ENCODE measurements around the gene HMGB4.

Gene HMGB4

GRCh38 chr1:33886496-33886895, 22.6 kb downstream of the HMGB4 start:
- no peak for DNase-seq (ENCODE audit: low read depth in 2 of 2)
- TF ChIP-seq CTCF (IDR thresholded peaks at IDR 0.05; ENCODE audit: low read depth, low read length) = no peak
- H3K4me3 ChIP-seq (replicated peaks in 1 of 2; ENCODE audit: low read depth in 2 of 2, low read length in 2 of 2) = no peak overlapping the region

DNA sequence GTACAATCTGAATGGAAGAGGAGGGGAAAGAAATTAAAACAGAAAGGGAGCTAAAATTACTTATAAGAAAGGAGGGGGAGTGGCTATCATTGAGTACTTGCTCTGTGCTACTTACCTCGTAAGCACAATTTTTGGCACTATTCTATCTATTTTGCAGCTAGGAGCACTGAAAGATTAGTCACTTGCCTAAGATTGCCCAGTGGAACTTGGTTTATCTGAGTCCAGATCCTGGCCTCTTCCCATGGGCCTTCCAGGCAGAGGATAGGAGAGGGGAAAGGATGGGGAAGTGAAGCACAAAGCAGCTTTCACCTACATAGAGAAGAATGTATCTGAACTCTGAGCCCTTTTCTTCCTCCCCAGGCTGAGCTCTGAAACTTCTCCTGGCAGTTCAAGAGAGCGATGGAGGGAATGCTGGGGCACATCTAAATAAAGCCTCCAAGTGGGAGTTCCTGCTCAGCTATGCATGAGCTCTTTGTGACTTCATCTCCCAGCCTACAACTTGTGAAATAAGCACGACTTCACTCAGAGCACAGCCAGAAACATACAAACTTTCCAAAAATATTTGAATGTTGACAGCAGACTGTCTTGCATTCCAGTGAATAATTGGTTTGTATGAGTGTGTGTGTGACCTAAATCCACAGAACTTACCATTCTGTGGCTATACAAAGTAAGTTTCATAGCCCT, 29.4 kb downstream of the HMGB4 start:
- H3K4me3 ChIP-seq (replicated peaks in 1 of 2; ENCODE audit: low read depth in 2 of 2, low read length in 2 of 2) = no peak overlapping the region
- TF ChIP-seq CTCF (IDR thresholded peaks at IDR 0.05; ENCODE audit: low read depth, low read length) = no peak
- DNase-seq (ENCODE audit: low read depth in 2 of 2) = peak; percentile 1 to 42

DNA sequence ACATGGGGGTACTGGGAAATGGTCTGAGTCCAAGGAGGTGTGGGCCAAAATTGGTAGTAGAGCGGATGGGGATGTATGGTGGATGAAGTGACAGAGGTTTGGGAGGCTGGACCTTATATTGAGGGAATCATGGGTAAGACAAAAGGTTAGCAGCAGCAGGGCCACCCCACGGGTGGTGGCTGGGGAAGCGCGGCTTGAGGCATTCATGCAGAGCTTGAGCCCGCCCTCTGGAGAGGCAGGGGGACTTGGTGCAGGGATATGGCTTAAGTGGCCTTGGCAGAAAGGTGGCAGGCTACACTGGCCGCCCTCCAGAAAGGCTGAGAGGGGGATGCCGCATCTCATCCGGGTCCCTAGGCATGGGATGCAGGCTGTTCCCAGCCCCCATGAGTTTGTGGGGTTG, 31.5 kb downstream of the HMGB4 start:
- H3K4me3 ChIP-seq (replicated peaks in 1 of 2; ENCODE audit: low read depth in 2 of 2, low read length in 2 of 2) = no peak overlapping the region
- DNase-seq (ENCODE audit: low read depth in 2 of 2) = no peak
- no peak for TF ChIP-seq CTCF (IDR thresholded peaks at IDR 0.05; ENCODE audit: low read depth, low read length)

GRCh38 chr1:33895976-33896375, 32.1 kb downstream of the HMGB4 start:
- no peak for TF ChIP-seq CTCF (IDR thresholded peaks at IDR 0.05; ENCODE audit: low read depth, low read length)
- H3K4me3 ChIP-seq (replicated peaks in 1 of 2; ENCODE audit: low read depth in 2 of 2, low read length in 2 of 2) = no peak overlapping the region
- no peak for DNase-seq (ENCODE audit: low read depth in 2 of 2)

- DNase-seq (ENCODE audit: low read depth in 2 of 2) = peak in 1 of 2 donors; percentile 8
- TF ChIP-seq CTCF (IDR thresholded peaks at IDR 0.05; ENCODE audit: low read depth, low read length) = no peak
- no peak overlapping the region for H3K4me3 ChIP-seq (replicated peaks in 1 of 2; ENCODE audit: low read depth in 2 of 2, low read length in 2 of 2)
These were observed 33.3 kb downstream of the HMGB4 start for GRCh38 chr1:33897092-33897725.

DNA sequence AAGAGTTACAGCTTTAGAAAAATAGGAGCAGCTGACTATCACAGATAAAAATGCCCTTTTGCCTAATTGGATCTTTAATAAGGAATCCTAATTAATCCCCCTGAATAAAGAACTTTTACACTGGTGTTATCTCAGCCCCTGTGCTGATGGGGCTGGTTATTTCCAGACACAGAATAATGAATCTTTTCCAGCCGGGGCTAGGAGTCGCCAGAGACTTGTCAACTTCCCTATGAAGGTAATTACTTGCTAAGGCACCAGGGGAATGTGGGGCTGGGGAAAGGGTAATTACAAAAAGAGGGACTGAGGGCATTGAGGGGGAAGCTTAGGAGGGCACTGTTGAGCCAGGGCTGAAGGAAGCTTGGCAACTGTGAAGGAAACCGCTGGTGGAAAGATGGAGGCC, 34.5 kb downstream of the HMGB4 start:
- DNase-seq (ENCODE audit: low read depth in 2 of 2) = no peak
- TF ChIP-seq CTCF (IDR thresholded peaks at IDR 0.05; ENCODE audit: low read depth, low read length) = no peak

More for the DNA sequence above, 34.5 kb downstream of the HMGB4 start:
- H3K4me3 ChIP-seq (replicated peaks in 1 of 2; ENCODE audit: low read depth in 2 of 2, low read length in 2 of 2) = no peak overlapping the region
